ENCODE results near the gene RAD1. TPM values are rescaled to one million over a fixed set of nuclear protein-coding genes. Genes with fewer than 3 reads are reported as not detected.

Gene RAD1
- 10 to 100 TPM; 37.9 to 39.2 TPM for total RNA-seq

- ChIA-PET POLR2A (interaction anchor here (0.7 to 4.4 kb wide), 15 partner anchors 9 to 918 kb away, joined by 3 to 70 read pairs (median 4); partner anchors contain the start of genes DNAJC21 and TTC23L), CTCF (interaction anchor here (0.6 to 2.7 kb wide), 9 partner anchors 9 to 429 kb away, joined by 3 to 13 read pairs (median 4); partner anchors contain the start of gene DNAJC21)
- intact Hi-C loops (cut with micrococcal nuclease), result no loop called here
- ATAC-seq (peak; percentile 97), DNase-seq (peak; percentile 97)
- H3K27ac Mint-ChIP-seq, result peak within 1 kb of the TSS; percentile 31
- no peak for TF ChIP-seq CTCF (IDR thresholded peaks at IDR 0.05)
- peaks cover 26% of the 10 kb centered on the region for H3K4me1 Mint-ChIP-seq (ENCODE audit: low read depth)
- H3K4me3 Mint-ChIP-seq, result no peak within 1 kb of the TSS
- H3K36me3 Mint-ChIP-seq (ENCODE audit: low read depth), result peaks cover 54% of the 10 kb centered on the region
- no peaks in the 10 kb centered on the region for H3K27me3 Mint-ChIP-seq
- H3K9me3 Mint-ChIP-seq, result no peaks in the 10 kb centered on the region
Measured at GRCh38 chr5:34915139-34915855, at the start of gene RAD1, which contains the start of gene BRIX1. Gene RAD1, minus strand, starts transcription at chr5:34915504. Its CDS starts 612 bp downstream, at chr5:34914892. Gene BRIX1, plus strand, starts transcription at chr5:34915711. Its CDS starts 28 bp downstream, at chr5:34915739.

GRCh38 chr5:34959323-34959722 lies 44.0 kb upstream of the RAD1 start:
- DNase-seq (peak; percentile 19), ATAC-seq (peak; percentile 83)
- no peaks in the 10 kb centered on the region for H3K9me3 Mint-ChIP-seq
- intact Hi-C loops (cut with micrococcal nuclease), result no loop called here
- H3K4me3 Mint-ChIP-seq, result no peak overlapping the region
- H3K27ac Mint-ChIP-seq, result peak overlapping the region; percentile 2
- H3K27me3 Mint-ChIP-seq, result no peaks in the 10 kb centered on the region
- no peak for TF ChIP-seq CTCF (IDR thresholded peaks at IDR 0.05)
- CTCF ChIA-PET, result interaction anchor here (1.3 to 5.2 kb wide), 3 partner anchors 15 to 43 kb away, joined by 5 to 41 read pairs (median 7); no protein-coding TSS in a partner anchor
- H3K4me1 Mint-ChIP-seq (ENCODE audit: low read depth), result peaks cover 17% of the 10 kb centered on the region
- POLR2A ChIA-PET, result interaction anchor here (1.2 kb wide), 1 partner anchor 7 kb away, joined by 4 read pairs; no protein-coding TSS in a partner anchor
- peaks cover 8% of the 10 kb centered on the region for H3K36me3 Mint-ChIP-seq (ENCODE audit: low read depth)

- POLR2A ChIA-PET, result interaction anchor here (1.0 to 1.2 kb wide), 2 partner anchors 9 to 43 kb away, joined by 4 to 5 read pairs; partner anchors contain the start of genes BRIX1 and RAD1
- no peak overlapping the region for H3K4me3 Mint-ChIP-seq
- CTCF ChIA-PET, result interaction anchor here (0.8 to 5.2 kb wide), 6 partner anchors 14 to 71 kb away, joined by 3 to 41 read pairs (median 6); no protein-coding TSS in a partner anchor
- peaks cover 17% of the 10 kb centered on the region for H3K4me1 Mint-ChIP-seq (ENCODE audit: low read depth)
- intact Hi-C loops (cut with micrococcal nuclease), result no loop called here
- TF ChIP-seq CTCF (IDR thresholded peaks at IDR 0.05), result peak; percentile 55
- DNase-seq, result peak; percentile 25
- ATAC-seq, result peak; percentile 55
- no peaks in the 10 kb centered on the region for H3K9me3 Mint-ChIP-seq
- no peaks in the 10 kb centered on the region for H3K27me3 Mint-ChIP-seq
- no peak overlapping the region for H3K27ac Mint-ChIP-seq
- H3K36me3 Mint-ChIP-seq (ENCODE audit: low read depth), result peaks cover 11% of the 10 kb centered on the region
Measured at GRCh38 chr5:34957857-34958690, 42.8 kb upstream of the RAD1 start.

GRCh38 chr5:34957321-34957720 lies 42.0 kb upstream of the RAD1 start:
- intact Hi-C loops (cut with micrococcal nuclease), result no loop called here
- CTCF ChIA-PET, result interaction anchor here (0.8 to 5.2 kb wide), 2 partner anchors 13 to 45 kb away, joined by 3 to 41 read pairs; no protein-coding TSS in a partner anchor
- no peak for DNase-seq
- peaks cover 17% of the 10 kb centered on the region for H3K4me1 Mint-ChIP-seq (ENCODE audit: low read depth)
- H3K27me3 Mint-ChIP-seq, result no peaks in the 10 kb centered on the region
- H3K36me3 Mint-ChIP-seq (ENCODE audit: low read depth), result peaks cover 12% of the 10 kb centered on the region
- no peak for TF ChIP-seq CTCF (IDR thresholded peaks at IDR 0.05)
- no peak overlapping the region for H3K27ac Mint-ChIP-seq
- no peak for ATAC-seq
- no peaks in the 10 kb centered on the region for H3K9me3 Mint-ChIP-seq
- POLR2A ChIA-PET, result no interaction called here
- no peak overlapping the region for H3K4me3 Mint-ChIP-seq

All from activated CD8-positive, alpha-beta T cell treated with anti-CD3 and anti-CD28 coated beads for 36 hours (primary cell).